DMS 273 treated with DMSO at 0.1 percent for 48 hours (cell line): ENCODE data around the gene YPEL2.
"Not testable (repeated sequence)": the region's sequence is repeated elsewhere in the genome, so short reads cannot be mapped to it uniquely, and the experiment has no call there.

ENCODE experiments used
- DNase-seq: peaks from one replicate; lab custom pipeline; 2025; lab: John Stamatoyannopoulos, UW

YPEL2 gene

GRCh38 chr17:59331129-59331928 lies at the start of gene YPEL2:
Gene YPEL2 (plus strand): TSS chr17:59331655. CDS start chr17:59353410, 21,755 bp downstream.
- DNase-seq: peak; percentile 83

- no peak for DNase-seq
Observed at GRCh38 chr17:59284317-59284716, 47.1 kb upstream of the YPEL2 start.

GRCh38 chr17:59287452-59287851 lies 44.0 kb upstream of the YPEL2 start:
- DNase-seq: no peak

GRCh38 chr17:59287891-59288290 lies 43.6 kb upstream of the YPEL2 start:
- no peak for DNase-seq

GRCh38 chr17:59289981-59290301 lies 41.5 kb upstream of the YPEL2 start:
- DNase-seq: no peak

GRCh38 chr17:59290302-59290998 lies 41.0 kb upstream of the YPEL2 start:
- not testable (repeated sequence) for DNase-seq

GRCh38 chr17:59292174-59292523 lies 39.3 kb upstream of the YPEL2 start:
- DNase-seq: no peak

GRCh38 chr17:59296190-59296589 lies 35.3 kb upstream of the YPEL2 start:
- DNase-seq: no peak

GRCh38 chr17:59298521-59298920 lies 32.9 kb upstream of the YPEL2 start:
- DNase-seq: no peak

- no peak for DNase-seq
Observed at GRCh38 chr17:59299400-59300092, 31.9 kb upstream of the YPEL2 start.

- DNase-seq: no peak
Observed at GRCh38 chr17:59300941-59301340, 30.5 kb upstream of the YPEL2 start.

GRCh38 chr17:59304811-59305210 lies 26.6 kb upstream of the YPEL2 start:
- no peak for DNase-seq

- no peak for DNase-seq
Observed at GRCh38 chr17:59310263-59310920, 21.1 kb upstream of the YPEL2 start.

- peak; percentile 27 for DNase-seq
Observed at GRCh38 chr17:59311051-59311468, 20.4 kb upstream of the YPEL2 start.

- not testable (repeated sequence) for DNase-seq
Observed at GRCh38 chr17:59311521-59311920, 19.9 kb upstream of the YPEL2 start.

- no peak for DNase-seq
Observed at GRCh38 chr17:59315866-59316265, 15.6 kb upstream of the YPEL2 start.

GRCh38 chr17:59327121-59327980 lies 4.1 kb upstream of the YPEL2 start:
- peak; percentile 56 for DNase-seq

- DNase-seq: no peak
Observed at GRCh38 chr17:59327981-59328290, 3.5 kb upstream of the YPEL2 start.

GRCh38 chr17:59328601-59329000 lies 2.9 kb upstream of the YPEL2 start:
- DNase-seq: peak; percentile 98

- DNase-seq: peak; percentile 73
Observed at GRCh38 chr17:59329176-59330052, 2.0 kb upstream of the YPEL2 start.
